IPS DF 4.7 (cell line): ENCODE data around the gene TEAD4.

Source experiments
- DNase-seq: peaks from one replicate; pipeline ENCODE4 v3.0.0-alpha.2; 2013; ENCODE audit warnings: low spot score; ENCODE audit errors: extremely low read depth

TEAD4 gene

DNA sequence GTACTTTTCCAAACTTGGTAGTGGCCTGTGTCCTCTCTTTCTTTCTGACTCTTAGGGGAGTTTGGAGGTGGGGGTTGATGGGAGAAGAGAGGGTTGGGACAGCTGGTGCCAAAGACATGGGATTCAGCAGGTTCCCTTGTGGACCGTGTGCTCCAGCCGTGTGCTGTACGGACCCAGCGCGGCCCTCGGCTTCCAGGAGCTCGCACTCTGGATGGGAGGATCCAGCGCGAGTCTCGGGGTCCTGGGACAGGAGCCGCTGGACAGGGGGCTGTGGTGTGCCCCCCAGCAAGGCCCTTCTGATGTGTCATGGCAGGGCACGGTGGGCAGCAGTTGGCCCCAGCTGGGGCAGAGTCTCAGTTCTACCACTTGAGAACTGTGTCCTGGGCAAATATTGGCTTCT lies 73.0 kb downstream of the TEAD4 start:
- DNase-seq = no peak

DNA sequence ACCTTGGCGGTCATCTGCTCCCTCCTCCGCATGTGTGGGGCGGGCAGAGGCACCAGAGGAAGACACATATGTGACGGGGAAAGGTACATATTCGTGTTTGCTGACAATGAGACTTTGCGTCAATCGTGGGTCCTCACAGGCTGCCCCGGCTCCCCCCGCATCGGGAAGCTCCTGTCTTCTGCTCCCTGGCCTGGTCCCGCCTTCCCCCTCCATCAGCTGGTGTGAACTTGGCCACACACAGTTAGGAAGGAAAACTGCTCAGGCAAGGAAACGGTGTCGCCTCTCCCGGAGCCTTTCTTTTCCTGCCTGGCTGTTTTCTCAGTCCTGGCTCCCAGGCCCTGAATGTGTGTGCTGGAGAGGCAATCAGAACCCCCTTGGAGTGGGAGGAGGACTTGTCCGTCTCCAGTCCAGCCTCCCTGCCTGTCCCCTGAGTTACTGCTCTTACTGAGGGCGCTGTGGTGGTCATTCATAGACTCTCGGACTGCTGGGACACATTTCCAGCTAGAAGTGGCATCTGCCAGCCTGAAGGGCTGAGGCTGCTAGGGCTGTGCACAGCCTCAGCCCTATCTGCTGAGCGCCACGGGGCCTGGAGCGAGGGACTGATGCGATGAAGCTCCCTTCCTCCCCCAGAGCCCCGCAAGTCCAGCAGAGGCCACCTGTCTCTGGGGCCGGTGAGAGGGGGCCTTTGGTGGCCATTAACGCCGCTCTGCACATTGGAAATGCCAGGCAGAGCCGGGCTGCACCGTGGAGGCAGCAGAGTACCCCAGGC lies 73.8 kb downstream of the TEAD4 start:
- DNase-seq = no peak

DNA sequence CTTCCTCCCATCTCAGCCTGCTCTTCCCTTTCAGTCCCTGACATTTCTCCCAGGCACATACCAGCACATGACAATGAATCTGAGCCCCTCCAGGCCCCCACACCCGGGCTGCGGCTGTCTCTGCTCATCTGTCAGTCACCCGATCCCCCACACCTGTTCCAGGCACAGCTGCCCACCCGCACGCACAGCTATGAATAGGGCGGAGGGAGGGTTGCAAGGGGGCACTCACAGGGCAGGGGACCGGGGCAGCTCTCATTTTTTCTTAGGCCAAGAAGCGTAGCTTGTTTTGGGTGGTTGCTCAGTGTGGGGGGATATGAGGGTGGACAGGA lies 74.3 kb downstream of the TEAD4 start:
- DNase-seq = no peak

DNA sequence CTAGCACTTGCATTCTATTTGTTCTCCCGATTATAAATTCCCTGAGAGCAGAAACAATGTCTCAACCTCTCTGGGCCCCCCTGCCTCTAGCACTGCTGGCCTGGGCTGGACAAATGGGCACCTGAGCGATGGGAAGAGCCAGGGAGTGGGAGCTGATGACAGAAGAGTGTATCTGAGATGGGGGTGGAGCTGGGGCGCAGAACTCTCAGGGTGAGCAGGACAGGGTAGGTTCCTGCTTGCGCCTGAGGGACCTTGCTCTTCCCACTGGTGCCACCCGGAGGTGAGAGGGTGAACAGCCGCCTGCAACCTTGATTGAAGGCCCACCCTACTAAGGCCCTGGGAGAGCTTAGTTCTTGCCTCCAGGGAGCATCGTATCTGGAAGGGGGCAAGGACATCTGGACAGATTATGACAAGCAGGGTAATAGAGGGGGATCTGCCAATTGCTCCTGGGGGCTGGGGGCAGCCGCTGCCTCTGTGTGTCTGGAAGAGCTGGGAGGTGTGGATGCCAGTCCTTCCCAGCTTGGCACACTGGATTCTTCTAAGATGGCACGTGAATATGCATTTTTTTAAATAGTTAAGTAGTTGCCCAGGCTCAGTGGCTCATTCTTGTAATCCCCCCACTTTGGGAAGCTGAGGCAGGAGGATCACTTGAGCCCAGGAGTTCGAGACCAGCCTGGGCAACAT lies 75.0 kb downstream of the TEAD4 start:
- DNase-seq = peak; percentile 66

DNA sequence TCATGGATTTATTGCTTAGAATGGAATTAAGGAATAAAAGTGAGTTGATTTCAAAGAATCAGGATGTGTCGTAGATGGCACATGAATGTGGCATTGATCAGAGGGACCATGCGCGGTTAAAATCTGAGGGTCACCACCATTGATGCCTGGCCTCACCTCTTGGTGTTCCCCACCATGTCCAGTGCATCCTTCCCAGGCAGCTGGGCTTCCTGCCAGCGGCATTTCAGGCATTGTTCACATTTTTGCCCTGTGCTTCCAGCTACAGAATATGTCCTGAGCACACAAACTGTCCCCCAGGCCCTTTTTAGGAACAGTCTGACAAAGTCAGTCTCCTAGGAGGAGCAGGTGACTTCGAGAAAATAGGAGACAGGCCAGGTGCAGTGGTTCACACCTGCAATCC lies 76.0 kb downstream of the TEAD4 start:
- DNase-seq = no peak

DNA sequence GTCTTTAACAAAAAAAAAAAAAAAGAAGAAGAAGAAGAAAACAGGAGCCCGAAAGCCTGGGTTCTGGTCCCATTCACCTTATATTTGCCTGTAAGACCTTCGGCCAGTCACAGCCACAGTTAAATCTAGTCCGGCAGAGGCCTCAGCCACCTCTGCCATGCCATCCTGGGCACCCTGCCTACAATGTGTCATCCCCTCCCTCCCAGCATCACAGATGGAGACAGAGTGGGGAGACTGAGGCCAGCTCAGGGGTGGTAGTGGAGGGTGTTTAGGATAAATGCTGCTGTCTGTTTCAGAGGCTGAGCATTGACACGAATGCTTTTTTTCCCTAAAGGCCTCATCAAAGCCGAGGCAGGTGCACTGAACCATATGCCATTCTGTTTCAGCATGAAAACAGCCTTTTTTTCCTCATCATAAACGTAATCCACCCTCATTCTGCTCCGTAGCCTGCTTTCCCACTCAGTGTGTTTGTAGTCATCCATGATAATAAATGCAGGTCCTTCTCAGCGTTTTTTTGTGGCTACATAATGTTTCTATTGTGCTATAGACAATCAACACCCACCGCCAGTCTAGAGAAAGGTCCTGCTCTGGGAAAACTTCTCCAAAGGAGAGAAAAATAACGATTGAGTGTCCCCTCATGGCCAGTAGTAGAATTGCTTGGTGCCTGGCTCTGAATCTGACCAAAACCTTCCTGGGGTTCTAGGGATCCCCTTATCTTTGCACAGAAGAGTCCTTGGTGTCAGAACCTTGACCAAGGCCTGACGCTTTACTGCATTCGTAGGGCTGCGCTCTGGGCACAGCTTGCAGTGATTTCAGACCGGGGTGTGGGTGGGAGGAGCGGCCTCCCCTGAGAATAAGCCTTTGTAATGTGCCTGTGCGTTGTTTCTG lies 76.9 kb downstream of the TEAD4 start:
- no peak for DNase-seq

DNA sequence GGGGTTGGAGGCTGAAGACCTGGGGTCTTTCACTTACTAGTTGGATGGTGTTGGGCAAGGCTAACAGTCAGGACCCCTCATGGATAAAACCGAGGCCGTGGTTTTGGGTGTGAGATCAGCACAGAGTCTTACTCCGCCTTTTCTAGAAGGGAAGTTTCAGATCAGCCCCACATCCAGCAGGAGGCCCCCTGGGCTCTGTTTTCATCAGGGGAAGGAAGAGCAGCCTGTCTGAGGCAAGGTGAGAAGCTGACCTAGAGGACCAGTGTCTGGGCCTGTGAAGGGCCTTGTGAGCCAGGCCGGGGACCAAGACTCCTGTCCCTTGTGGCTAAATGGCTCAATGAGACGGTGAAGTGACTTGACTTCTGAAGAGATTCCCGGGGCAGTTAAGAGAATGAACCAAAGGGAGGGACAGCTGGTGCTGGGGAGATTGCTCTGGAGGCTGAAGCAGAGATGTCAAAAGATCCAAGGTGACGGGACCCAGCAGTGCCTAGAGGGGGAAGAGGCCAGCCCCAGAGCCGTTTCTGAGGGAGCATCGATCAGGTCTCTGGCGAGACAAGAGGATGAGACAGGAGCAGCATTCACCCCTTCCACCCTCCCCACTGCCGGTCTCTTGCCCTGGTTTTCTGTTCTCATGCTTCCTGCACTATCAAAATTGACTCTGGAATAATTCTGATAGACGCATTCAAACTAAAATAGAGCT lies 77.9 kb downstream of the TEAD4 start:
- DNase-seq = no peak

DNA sequence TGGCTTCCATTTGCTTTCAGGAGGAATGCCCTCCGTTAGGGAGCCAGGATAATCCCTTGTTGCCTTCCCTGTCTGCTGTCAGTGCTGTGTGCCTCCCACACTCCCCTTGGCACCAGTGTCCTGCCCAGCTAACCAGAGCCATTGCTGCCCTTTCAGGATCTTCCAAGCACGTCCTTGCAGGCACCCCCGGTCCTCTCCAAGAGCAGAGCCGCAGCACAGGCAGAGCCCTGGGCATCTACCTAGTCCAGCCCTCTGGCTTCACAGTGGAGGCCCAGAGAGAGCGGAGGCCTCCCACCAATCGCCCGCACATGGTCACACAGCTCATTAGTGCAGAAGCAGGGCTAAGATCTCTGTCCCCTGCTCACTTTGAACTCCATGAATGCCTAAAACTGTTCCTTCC lies 79.0 kb downstream of the TEAD4 start:
- no peak for DNase-seq

DNA sequence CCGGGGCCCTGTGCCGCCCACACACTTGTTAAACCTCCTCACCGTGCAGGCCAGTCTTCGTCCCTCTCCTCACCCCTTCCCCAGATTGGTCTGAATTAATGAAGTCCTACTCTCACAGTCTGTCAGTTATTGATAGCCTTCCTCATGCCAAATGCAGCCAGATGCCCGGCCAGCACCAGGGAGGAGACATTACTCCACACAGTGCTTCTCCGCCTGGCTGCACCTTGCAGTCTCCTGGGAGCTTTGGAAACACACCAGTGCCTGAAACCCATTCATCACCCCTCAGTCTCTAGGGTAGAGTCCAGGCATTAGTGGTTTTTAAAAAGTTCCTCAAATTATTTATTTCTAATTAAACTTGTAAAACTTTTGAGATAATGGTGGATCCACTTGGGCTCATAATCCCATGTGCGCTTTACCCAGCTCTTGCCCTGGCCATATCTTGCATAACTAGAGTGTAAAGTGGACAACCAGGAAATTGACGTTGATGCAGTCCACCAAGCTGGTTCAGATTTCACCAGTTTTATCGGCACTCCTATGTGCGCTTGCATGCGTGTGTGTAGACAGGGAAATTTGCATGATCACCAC lies 79.8 kb downstream of the TEAD4 start:
- no peak for DNase-seq

DNA sequence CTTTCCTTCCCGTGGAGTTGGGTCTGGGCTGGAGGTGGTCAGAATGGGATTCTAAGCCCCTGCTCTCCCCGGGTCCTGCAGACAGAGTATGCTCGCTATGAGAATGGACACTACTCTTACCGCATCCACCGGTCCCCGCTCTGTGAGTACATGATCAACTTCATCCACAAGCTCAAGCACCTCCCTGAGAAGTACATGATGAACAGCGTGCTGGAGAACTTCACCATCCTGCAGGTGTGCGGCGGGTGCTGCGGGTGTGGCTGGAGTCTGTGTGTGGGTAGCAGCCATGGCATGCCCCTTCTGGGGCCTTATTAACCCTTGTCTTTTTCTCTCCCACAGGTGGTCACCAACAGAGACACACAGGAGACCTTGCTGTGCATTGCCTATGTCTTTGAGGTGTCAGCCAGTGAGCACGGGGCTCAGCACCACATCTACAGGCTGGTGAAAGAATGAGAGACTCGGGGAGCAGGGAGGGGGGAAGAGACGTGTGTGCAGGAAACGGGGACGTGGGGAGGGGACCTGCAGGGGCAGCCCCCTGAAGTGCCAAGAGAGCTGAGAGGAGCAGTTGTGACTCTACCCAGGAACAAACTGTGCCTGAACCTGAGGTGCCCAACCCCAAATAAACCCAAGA lies 80.9 kb downstream of the TEAD4 start:
- DNase-seq = no peak

DNA sequence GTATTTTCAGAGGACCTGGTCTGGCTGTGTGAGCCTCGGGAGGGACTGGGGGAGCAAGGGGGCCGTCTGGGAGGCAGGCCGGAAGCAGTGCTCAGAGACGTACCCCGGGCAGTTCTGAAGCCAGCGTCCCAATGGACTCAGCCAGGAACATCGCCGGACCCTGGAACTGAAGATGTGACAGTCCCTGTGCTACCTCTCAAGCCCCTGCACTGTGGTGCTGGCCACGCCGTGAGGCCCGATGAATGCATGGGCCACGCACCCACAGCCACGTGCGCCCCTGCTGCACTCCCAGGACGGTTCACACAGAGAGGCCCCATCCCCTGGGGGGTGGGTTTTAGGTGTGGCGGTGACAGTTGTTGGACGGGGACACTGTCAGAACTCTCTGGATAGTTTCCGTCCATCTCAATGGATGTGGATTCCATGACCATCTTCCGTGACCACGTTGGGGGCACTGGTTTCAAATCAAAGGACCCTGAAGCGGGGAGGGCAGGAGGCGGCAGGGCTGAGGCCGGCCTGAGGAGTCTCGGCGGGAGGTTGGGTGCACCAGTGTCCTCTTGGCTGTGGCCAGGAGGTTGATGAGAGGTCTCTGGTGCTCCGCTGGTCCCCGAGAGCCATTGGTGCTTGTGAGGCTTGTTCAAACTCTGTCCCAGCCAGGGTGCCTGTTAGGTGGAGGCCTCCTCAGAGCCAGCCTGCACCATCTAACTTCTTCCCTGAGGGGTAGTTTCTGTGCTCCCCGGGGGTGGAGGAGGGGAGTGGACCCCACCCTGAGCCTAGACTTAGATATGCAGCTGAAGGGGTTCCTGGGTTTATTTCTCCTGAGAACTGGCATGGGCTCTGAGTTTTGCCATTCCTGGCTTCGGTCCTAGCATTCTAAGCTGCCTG lies 81.7 kb downstream of the TEAD4 start:
- DNase-seq = no peak

DNA sequence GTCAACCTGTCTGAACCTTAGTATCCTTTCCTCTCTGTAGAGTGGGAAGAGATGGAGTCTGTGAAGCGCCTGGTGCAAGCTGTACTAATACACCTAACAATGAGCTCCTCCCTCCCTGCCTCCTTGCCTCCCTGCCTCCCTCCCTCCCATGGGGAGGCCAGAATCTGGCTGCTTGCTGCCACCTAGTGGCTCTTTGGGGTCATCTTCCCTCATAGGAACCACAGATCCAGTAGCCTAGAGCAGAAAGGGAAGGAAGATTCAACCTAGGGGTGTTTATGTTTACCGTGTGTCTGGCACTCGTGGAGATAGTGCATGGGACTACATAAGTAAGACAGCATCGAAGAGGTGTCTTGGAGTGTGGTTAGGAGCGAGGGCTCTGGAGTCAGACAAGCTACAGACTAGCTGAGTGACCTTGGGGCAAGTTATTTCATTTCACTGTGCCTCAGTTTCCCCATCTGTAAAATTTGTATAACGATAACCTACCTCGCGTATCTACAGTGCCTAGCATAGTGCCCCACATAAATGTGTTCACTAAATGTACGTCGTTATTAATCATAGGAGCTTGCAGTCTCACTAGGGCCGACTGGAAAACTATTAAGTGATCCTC lies 82.5 kb downstream of the TEAD4 start:
- peak; percentile 66 for DNase-seq

DNA sequence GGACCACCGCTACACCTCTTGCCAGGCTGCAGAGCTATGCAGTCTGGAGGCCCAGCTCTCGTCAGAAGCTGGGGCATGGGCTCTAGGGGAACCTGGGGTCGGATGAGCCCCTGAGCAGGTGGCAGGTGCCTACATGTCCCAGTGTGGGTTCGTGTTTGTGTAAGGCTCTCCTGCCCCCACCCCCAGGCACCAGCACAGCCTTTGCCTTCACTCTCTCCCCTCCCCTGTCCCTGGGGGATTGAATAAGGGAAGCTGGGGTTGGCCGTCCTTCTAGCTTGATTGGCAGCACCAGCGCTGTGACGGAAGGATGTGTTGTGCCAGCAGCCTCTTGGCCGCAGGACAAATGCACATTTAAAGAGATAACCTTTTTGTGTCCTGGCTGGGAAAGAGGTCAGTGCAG lies 83.2 kb downstream of the TEAD4 start:
- DNase-seq = no peak

DNA sequence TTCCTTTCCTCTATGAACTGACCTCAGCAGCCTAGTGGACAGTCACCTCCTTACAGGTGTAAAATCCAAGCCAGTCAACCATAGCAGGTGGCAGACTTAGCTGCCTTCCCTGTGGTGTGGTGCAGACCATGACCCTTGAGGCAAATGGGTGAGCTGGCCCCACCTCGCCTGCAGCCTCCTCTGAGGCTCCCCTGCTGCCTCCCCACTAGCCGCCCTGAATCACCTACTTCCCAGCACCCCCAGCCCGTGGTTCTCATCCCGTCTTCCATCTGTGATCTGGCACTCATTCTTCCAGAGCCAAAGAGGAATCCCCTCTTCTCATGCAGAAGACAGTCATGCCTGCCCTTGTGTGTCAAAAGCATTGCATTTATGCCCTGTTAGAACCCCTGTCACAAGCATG lies 83.6 kb downstream of the TEAD4 start:
- DNase-seq = no peak

DNA sequence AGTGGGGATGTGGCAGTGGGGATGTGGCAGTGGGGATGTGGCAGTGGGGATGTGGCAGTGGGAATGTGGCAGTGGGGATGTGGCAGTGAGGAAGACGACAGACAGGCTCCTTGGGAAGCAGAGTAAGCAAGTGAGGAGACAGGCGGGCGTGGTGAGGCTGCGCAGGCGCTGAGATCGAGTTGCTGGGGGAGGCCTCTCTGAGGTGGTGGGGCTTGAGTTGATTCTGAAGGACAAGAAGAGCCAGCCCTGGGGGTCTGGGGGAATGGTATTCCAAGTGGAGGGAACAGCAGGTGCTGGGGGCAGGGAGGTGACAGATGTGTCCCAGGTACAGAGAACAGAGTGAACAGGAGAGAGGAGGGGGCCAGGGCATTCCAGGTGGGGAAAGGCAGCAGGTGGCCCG lies 84.2 kb downstream of the TEAD4 start:
- no peak for DNase-seq

DNA sequence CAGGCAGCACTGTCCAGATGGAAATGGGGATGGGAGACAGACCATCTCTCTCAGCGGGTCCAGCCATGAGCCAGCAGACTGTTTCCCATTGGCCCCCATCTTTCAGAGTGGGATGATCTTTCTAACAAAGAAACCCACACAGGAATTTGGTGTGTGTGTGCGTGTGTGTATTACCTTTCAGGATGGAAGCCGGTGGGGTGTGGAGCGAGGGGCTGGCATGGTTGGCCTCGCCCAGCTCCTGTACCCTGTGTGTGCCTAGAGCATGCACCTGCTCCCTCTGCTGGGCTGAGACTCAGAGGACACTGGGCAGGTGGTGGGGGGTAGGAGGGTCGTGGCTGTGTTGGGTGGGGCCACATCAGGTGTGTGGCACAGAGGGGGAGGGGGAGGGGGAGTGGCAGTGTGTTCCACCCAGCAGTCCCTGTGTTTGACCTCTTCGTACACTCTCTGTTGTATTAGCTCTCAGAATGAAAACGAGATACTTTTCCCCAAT lies 85.0 kb downstream of the TEAD4 start:
- DNase-seq = no peak

DNA sequence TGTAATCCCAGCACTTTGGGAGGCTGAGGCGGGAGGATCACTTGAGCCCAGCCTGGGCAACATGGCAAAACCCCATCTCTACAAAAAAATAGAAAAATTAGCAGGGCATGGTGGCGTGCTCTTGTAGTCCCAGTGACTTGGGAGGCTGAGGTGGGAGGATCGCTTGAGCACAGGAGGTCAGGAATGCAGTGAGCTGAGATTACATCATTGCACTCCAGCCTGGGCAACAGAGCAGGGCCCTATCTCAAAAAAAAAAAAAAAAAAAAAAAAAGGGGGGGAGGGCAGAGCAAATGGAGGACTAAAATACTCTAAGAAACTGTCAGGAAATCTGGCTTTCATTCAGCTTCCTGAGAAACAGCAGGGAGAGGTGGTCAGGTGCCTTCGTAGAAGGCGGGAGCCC lies 86.3 kb downstream of the TEAD4 start:
- DNase-seq = no peak

DNA sequence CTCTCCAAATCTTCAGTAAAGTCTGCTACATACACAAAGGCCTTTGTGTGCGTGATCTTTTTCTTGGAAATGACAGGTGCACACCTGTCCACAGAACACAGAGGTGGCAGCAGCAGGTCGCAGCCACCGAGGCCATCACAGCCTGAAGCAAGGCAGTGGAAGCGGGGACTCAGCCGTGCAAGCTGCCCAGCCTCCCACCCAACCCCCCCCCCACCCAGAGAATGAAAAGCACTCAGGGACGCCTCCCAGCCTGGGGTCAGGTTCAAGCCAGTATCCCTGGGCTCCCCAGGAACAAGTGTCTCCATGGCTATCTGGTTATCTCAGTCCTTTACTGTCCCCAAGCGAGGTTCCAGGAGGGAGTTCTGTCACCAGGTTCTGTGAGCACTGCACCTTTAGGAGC lies 86.8 kb downstream of the TEAD4 start:
- no peak for DNase-seq

DNA sequence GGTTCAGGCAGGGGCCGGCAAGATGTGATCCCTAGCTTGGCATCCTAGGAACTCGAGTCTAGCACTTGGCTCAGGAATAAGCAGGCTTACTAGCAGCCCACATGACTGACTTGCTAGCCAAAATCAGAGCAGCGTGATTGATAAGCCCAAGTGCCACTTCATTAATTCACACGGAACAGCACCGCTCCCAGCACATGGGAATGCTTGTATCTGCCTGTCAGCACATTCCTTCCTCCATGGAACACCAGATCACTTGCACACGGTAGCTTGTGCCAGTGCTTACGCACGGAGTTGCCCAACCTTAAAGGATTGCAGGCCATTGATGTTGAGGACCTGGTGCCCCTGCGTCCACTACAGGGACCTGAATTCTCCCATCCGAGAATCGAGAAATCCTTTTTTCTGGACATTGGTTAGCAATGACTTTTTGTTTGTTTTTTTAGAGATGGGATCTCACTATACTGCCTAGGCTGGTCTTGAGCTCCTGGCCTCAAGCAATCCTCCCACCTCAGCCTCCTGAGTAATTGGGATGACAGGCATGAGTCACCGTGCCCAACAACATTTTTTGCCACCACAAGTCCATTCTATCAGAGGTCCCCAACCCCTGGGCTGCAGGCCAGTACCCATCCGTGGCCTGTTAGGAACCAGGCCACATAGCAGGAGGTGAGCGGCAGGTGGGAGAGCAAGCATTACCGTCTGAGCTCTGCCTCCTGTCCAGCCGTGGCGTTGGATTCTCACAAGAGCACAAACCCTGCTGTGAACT lies 87.4 kb downstream of the TEAD4 start:
- DNase-seq = no peak
